ENCODE results near the gene UFSP1. TPM values are rescaled to one million over a fixed set of nuclear protein-coding genes. Genes with fewer than 3 reads are reported as not detected.
"Not testable (repeated sequence)": the region's sequence is repeated elsewhere in the genome, so short reads cannot be mapped to it uniquely, and the experiment has no call there.

Gene UFSP1
- total and polyA plus RNA-seq, 7 donors, result 1.8 to 7.1 (median 3.0) TPM

GRCh38 chr7:100855515-100855914, 34.0 kb downstream of the UFSP1 start:
- 91 to 95% methylated on average over 10 of the region's 10 CpGs for WGBS, 2 donors
- Histone ChIP-seq H3K27ac (no peak overlapping the region), H3K27me3 (no peaks in the 10 kb centered on the region), H3K9me3 (no peaks in the 10 kb centered on the region), H3K4me1 (peaks cover 0 to 25% (median 12%) of the 10 kb centered on the region in 4 donors), H3K36me3 (peaks cover 0 to 27% (median 5%) of the 10 kb centered on the region in 4 donors), H3K4me3 (no peak overlapping the region)
- no peak for DNase-seq
- TF ChIP-seq EP300 (IDR thresholded peaks at IDR 0.05), result no peak
- TF ChIP-seq CTCF (IDR thresholded peaks at IDR 0.05), result no peak
- TF ChIP-seq POLR2AphosphoS5 (IDR thresholded peaks at IDR 0.05), result no peak
- TF ChIP-seq POLR2A (IDR thresholded peaks at IDR 0.05), result no peak
- intact Hi-C loops (cut with DNase I), result loop anchor here (10.0 kb wide), 1 partner anchor 271 kb away; the partner anchor contains the start of genes FBXO24 and LRCH4

- DNase-seq, H3K27ac ChIP-seq, H3K4me3 ChIP-seq, H3K27me3 ChIP-seq, H3K9me3 ChIP-seq: not testable (repeated sequence)
- intact Hi-C loops (cut with DNase I), result loop anchor here (10.0 kb wide), 1 partner anchor 270 kb away; the partner anchor contains the start of genes FBXO24 and LRCH4
- H3K36me3 ChIP-seq, result peaks cover 0 to 20% (median 2%) of the 10 kb centered on the region in 4 donors
- 97% methylated on average over 9 of the region's 9 CpGs for WGBS, 2 donors
- H3K4me1 ChIP-seq, result peaks cover 0 to 25% (median 12%) of the 10 kb centered on the region in 4 donors
Observed at GRCh38 chr7:100854899-100855298, 34.6 kb downstream of the UFSP1 start.

- DNase-seq, result no peak
- no peaks in the 10 kb centered on the region for H3K9me3 ChIP-seq
- TF ChIP-seq POLR2AphosphoS5 (IDR thresholded peaks at IDR 0.05) (no peak), EP300 (IDR thresholded peaks at IDR 0.05) (no peak), POLR2A (IDR thresholded peaks at IDR 0.05) (no peak), CTCF (IDR thresholded peaks at IDR 0.05) (no peak)
- intact Hi-C loops (cut with DNase I), result loop anchor here (10.0 kb wide), 1 partner anchor 270 kb away; the partner anchor contains the start of genes FBXO24 and LRCH4
- H3K4me1 ChIP-seq, result peaks cover 0 to 25% (median 12%) of the 10 kb centered on the region in 4 donors
- peaks cover 0 to 15% (median 0%) of the 10 kb centered on the region in 4 donors for H3K36me3 ChIP-seq
- H3K27me3 ChIP-seq, result no peaks in the 10 kb centered on the region
- WGBS, 2 donors, result 94% methylated on average over 14 of the region's 14 CpGs
- H3K27ac ChIP-seq, result no peak overlapping the region
- H3K4me3 ChIP-seq, result no peak overlapping the region
Observed at GRCh38 chr7:100854146-100854895, 35.2 kb downstream of the UFSP1 start.

GRCh38 chr7:100852048-100852872, 37.3 kb downstream of the UFSP1 start, which contains the start of gene SLC12A9:
Gene SLC12A9 (plus strand): TSS chr7:100852713. CDS start chr7:100854198, 1,485 bp downstream.
- Histone ChIP-seq H3K27me3 (no peaks in the 10 kb centered on the region), H3K9me3 (no peaks in the 10 kb centered on the region), H3K4me3 (peak within 1 kb of the TSS; percentile 46 to 81 (median 63)), H3K36me3 (peaks cover 0 to 6% (median 0%) of the 10 kb centered on the region in 4 donors), H3K27ac (peak within 1 kb of the TSS; percentile 72 to 84 (median 78)), H3K4me1 (peaks cover 0 to 25% (median 12%) of the 10 kb centered on the region in 4 donors)
- TF ChIP-seq POLR2AphosphoS5 (IDR thresholded peaks at IDR 0.05), result peak in 3 of 4 donors; percentile 30 to 70 (median 68)
- TF ChIP-seq CTCF (IDR thresholded peaks at IDR 0.05), result peak; percentile 85 to 96 (median 94)
- TF ChIP-seq EP300 (IDR thresholded peaks at IDR 0.05), result no peak
- TF ChIP-seq POLR2A (IDR thresholded peaks at IDR 0.05), result peak in 1 of 2 donors; percentile 36
- intact Hi-C loops (cut with DNase I), result loop anchor here (1.0 to 10.0 kb wide), 4 partner anchors 26 to 267 kb away; partner anchors contain the start of genes FBXO24 and LRCH4
- DNase-seq, result peak; percentile 95
- 0% methylated on average over 71 of the region's 71 CpGs for WGBS, 2 donors

Measured in sigmoid colon (tissue), 7 donors.